Stimulated activated CD8-positive, alpha-beta memory T cell treated with anti-CD3 and anti-CD28 coated beads, Interleukin-4, amount 100 ng/mL, for 4 hours (primary cell): Measurements from ENCODE around the gene CLN3.
"Not testable (repeated sequence)": the region's sequence is repeated elsewhere in the genome, so short reads cannot be mapped to it uniquely, and the experiment has no call there.

Source experiments
- DNase-seq, 2 donors: peaks; one replicate each; pipeline ENCODE4 v3.0.0-alpha.2; 2020; ENCODE audit warnings: low read depth in 2 of 2, low spot score in 1 of 2

Gene CLN3

GRCh38 chr16:28513484-28514181, 21.8 kb upstream of the CLN3 start:
- DNase-seq = no peak

- DNase-seq = no peak
These were observed 20.2 kb upstream of the CLN3 start for GRCh38 chr16:28511801-28512789.

- DNase-seq = no peak
These were observed 19.2 kb upstream of the CLN3 start for GRCh38 chr16:28511031-28511430.

GRCh38 chr16:28505489-28506137, 13.7 kb upstream of the CLN3 start:
- no peak for DNase-seq

GRCh38 chr16:28504707-28505404, 13.0 kb upstream of the CLN3 start:
- DNase-seq = no peak

- no peak for DNase-seq
These were observed 11.8 kb upstream of the CLN3 start for GRCh38 chr16:28503470-28504259.

- DNase-seq = no peak
These were observed 10.4 kb upstream of the CLN3 start for GRCh38 chr16:28502290-28502689.

- no peak for DNase-seq
These were observed 9.7 kb upstream of the CLN3 start for GRCh38 chr16:28501258-28502232.

GRCh38 chr16:28500476-28501180, 8.8 kb upstream of the CLN3 start:
- not testable (repeated sequence) for DNase-seq

- no peak for DNase-seq
These were observed 8.0 kb upstream of the CLN3 start for GRCh38 chr16:28499854-28500253.

GRCh38 chr16:28498666-28499381, 7.0 kb upstream of the CLN3 start:
- DNase-seq = no peak

- no peak for DNase-seq
These were observed 6.2 kb upstream of the CLN3 start for GRCh38 chr16:28497861-28498599.

- no peak for DNase-seq
These were observed 5.5 kb upstream of the CLN3 start for GRCh38 chr16:28497386-28497785.

- no peak for DNase-seq
These were observed 5.0 kb upstream of the CLN3 start for GRCh38 chr16:28496844-28497243.

- no peak for DNase-seq
These were observed 4.2 kb upstream of the CLN3 start for GRCh38 chr16:28495795-28496749.
